Skeletal muscle tissue (tissue), 4 donors: ENCODE data around the gene ITFG1. TPM values are rescaled to one million over a fixed set of nuclear protein-coding genes. Genes with fewer than 3 reads are reported as not detected.

Experiments
- H3K27ac ChIP-seq: one replicate; pipeline ENCODE4 v1.7.0; 2013; ENCODE audit warnings: mild to moderate bottlenecking, low read depth, low read length, inconsistent platforms
- H3K27me3 ChIP-seq, 3 donors: one replicate each; pipeline ENCODE4 v1.7.0; 2013; ENCODE audit warnings: low read length in 3 of 3; ENCODE audit not compliant: control insufficient read depth in 3 of 3, insufficient read depth in 3 of 3
- H3K36me3 ChIP-seq, 3 donors: one replicate each; pipeline ENCODE4 v1.7.0; 2013; ENCODE audit warnings: low read length in 3 of 3; ENCODE audit not compliant: control insufficient read depth in 3 of 3, insufficient read depth in 3 of 3
- H3K4me1 ChIP-seq, 3 donors: one replicate each; pipeline ENCODE4 v1.7.0; 2013; ENCODE audit warnings: low read length in 3 of 3, mild to moderate bottlenecking in 3 of 3; ENCODE audit not compliant: control insufficient read depth in 3 of 3, insufficient read depth in 3 of 3
- H3K4me3 ChIP-seq, 3 donors: one replicate each; pipeline ENCODE4 v1.7.0; 2013; ENCODE audit warnings: low read length in 3 of 3
- H3K9ac ChIP-seq, 3 donors: one replicate each; pipeline ENCODE4 v1.7.0; 2013; ENCODE audit warnings: low read length in 3 of 3, mild to moderate bottlenecking in 3 of 3, moderate library complexity in 2 of 3, low read depth in 1 of 3
- H3K9me3 ChIP-seq, 3 donors: one replicate each; pipeline ENCODE4 v1.7.0; 2013; ENCODE audit warnings: low read length in 3 of 3; ENCODE audit not compliant: control insufficient read depth in 3 of 3
- total RNA-seq: library from RNA; depleted of rRNA; stranded (reverse); fragments of >200 nt; gene quantifications from one replicate; pipeline ENCODE4 v1.2.3, GENCODE V29; 2014
- donor health status: Osteomylitis.

ITFG1 gene
- total RNA-seq, 1 donor from 2014 or later: 89.2 TPM

GRCh38 chr16:47317465-47318240 lies 143.2 kb downstream of the ITFG1 start:
- no peaks in the 10 kb centered on the region for H3K36me3 ChIP-seq
- no peak overlapping the region for H3K4me3 ChIP-seq

GRCh38 chr16:47316442-47317015 lies 144.3 kb downstream of the ITFG1 start:
- Histone ChIP-seq H3K4me3 (no peak overlapping the region), H3K27ac (no peak overlapping the region), H3K9me3 (no peaks in the 10 kb centered on the region), H3K9ac (no peak overlapping the region), H3K36me3 (no peaks in the 10 kb centered on the region), H3K4me1 (no peaks in the 10 kb centered on the region), H3K27me3 (no peaks in the 10 kb centered on the region)

More at GRCh38 chr16:47317465-47318240, 143.2 kb downstream of the ITFG1 start:
- no peaks in the 10 kb centered on the region for H3K4me1 ChIP-seq
- H3K27me3 ChIP-seq: no peaks in the 10 kb centered on the region
- no peak overlapping the region for H3K9ac ChIP-seq
- H3K9me3 ChIP-seq: no peaks in the 10 kb centered on the region
- H3K27ac ChIP-seq: no peak overlapping the region

GRCh38 chr16:47311738-47312505 lies 148.9 kb downstream of the ITFG1 start:
- H3K9me3 ChIP-seq: no peaks in the 10 kb centered on the region
- no peaks in the 10 kb centered on the region for H3K27me3 ChIP-seq
- peaks cover 0 to 5% (median 4%) of the 10 kb centered on the region in 3 donors for H3K4me1 ChIP-seq
- no peak overlapping the region for H3K27ac ChIP-seq
- no peaks in the 10 kb centered on the region for H3K36me3 ChIP-seq
- no peak overlapping the region for H3K9ac ChIP-seq
- no peak overlapping the region for H3K4me3 ChIP-seq

GRCh38 chr16:47310792-47311211 lies 150.1 kb downstream of the ITFG1 start:
- Histone ChIP-seq H3K27ac (no peak overlapping the region), H3K9ac (no peak overlapping the region), H3K4me1 (peaks cover 0 to 5% (median 4%) of the 10 kb centered on the region in 3 donors), H3K36me3 (no peaks in the 10 kb centered on the region), H3K9me3 (no peaks in the 10 kb centered on the region), H3K4me3 (no peak overlapping the region), H3K27me3 (no peaks in the 10 kb centered on the region)

GRCh38 chr16:47309581-47310312 lies 151.1 kb downstream of the ITFG1 start:
- Histone ChIP-seq H3K9ac (no peak overlapping the region), H3K27ac (no peak overlapping the region), H3K4me3 (peak overlapping the region in 1 of 3 donors; percentile 32), H3K4me1 (peaks cover 0 to 8% (median 4%) of the 10 kb centered on the region in 3 donors), H3K27me3 (no peaks in the 10 kb centered on the region), H3K9me3 (no peaks in the 10 kb centered on the region), H3K36me3 (no peaks in the 10 kb centered on the region)

GRCh38 chr16:47308601-47309000 lies 152.3 kb downstream of the ITFG1 start:
- H3K27ac ChIP-seq: no peak overlapping the region
- peaks cover 0 to 8% (median 4%) of the 10 kb centered on the region in 3 donors for H3K4me1 ChIP-seq

GRCh38 chr16:47304563-47304962 lies 156.3 kb downstream of the ITFG1 start:
- Histone ChIP-seq H3K27me3 (no peaks in the 10 kb centered on the region), H3K36me3 (peaks cover 0 to 4% (median 0%) of the 10 kb centered on the region in 3 donors), H3K9ac (no peak overlapping the region), H3K4me1 (peaks cover 0 to 4% (median 3%) of the 10 kb centered on the region in 3 donors), H3K4me3 (no peak overlapping the region), H3K9me3 (no peaks in the 10 kb centered on the region), H3K27ac (no peak overlapping the region)

More at GRCh38 chr16:47308601-47309000, 152.3 kb downstream of the ITFG1 start:
- H3K9ac ChIP-seq: no peak overlapping the region
- H3K4me3 ChIP-seq: no peak overlapping the region
- H3K36me3 ChIP-seq: no peaks in the 10 kb centered on the region
- no peaks in the 10 kb centered on the region for H3K9me3 ChIP-seq
- H3K27me3 ChIP-seq: no peaks in the 10 kb centered on the region

GRCh38 chr16:47299587-47299986 lies 161.3 kb downstream of the ITFG1 start:
- no peaks in the 10 kb centered on the region for H3K9me3 ChIP-seq
- no peak overlapping the region for H3K27ac ChIP-seq
- no peak overlapping the region for H3K9ac ChIP-seq
- no peaks in the 10 kb centered on the region for H3K4me1 ChIP-seq
- H3K27me3 ChIP-seq: no peaks in the 10 kb centered on the region
- H3K4me3 ChIP-seq: no peak overlapping the region
- H3K36me3 ChIP-seq: peaks cover 4 to 12% (median 5%) of the 10 kb centered on the region in 3 donors

GRCh38 chr16:47284999-47285398 lies 175.9 kb downstream of the ITFG1 start:
- no peak overlapping the region for H3K9ac ChIP-seq
- peaks cover 0 to 4% (median 3%) of the 10 kb centered on the region in 3 donors for H3K36me3 ChIP-seq
- H3K27ac ChIP-seq: no peak overlapping the region
- no peaks in the 10 kb centered on the region for H3K4me1 ChIP-seq
- no peak overlapping the region for H3K4me3 ChIP-seq
- no peaks in the 10 kb centered on the region for H3K27me3 ChIP-seq
- H3K9me3 ChIP-seq: peaks cover 0 to 4% (median 2%) of the 10 kb centered on the region in 3 donors
